Activated CD4-positive, alpha-beta T cell treated with anti-CD3 and anti-CD28 coated beads, Interleukin-10, Interleukin-2, amounts not matched to agents 100 ng/mL and 50 ng/mL, durations not matched to agents 16 hours and 8 hours (primary cell): ENCODE results near the gene HMGCLL1.

Experiments
- DNase-seq: peaks from one replicate; pipeline ENCODE4 v3.0.0-alpha.2; 2020

Gene HMGCLL1

GRCh38 chr6:55578537-55579363, at the start of gene HMGCLL1:
HMGCLL1 (minus strand) TSS chr6:55579192; CDS start chr6:55579055, 137 bp downstream.
- DNase-seq = no peak

- DNase-seq = no peak
Measured at GRCh38 chr6:55621993-55622392, 43.0 kb upstream of the HMGCLL1 start.

- no peak for DNase-seq
Measured at GRCh38 chr6:55621244-55621643, 42.3 kb upstream of the HMGCLL1 start.

- peak; percentile 32 for DNase-seq
Measured at GRCh38 chr6:55617272-55617671, 38.3 kb upstream of the HMGCLL1 start.

- DNase-seq = no peak
Measured at GRCh38 chr6:55604021-55604420, 25.0 kb upstream of the HMGCLL1 start.

GRCh38 chr6:55601120-55601519, 22.1 kb upstream of the HMGCLL1 start:
- no peak for DNase-seq

- DNase-seq = no peak
Measured at GRCh38 chr6:55594442-55594841, 15.4 kb upstream of the HMGCLL1 start.

- no peak for DNase-seq
Measured at GRCh38 chr6:55584654-55585354, 5.8 kb upstream of the HMGCLL1 start.

- DNase-seq = no peak
Measured at GRCh38 chr6:55576811-55577210, 2.2 kb downstream of the HMGCLL1 start.

GRCh38 chr6:55574556-55574955, 4.4 kb downstream of the HMGCLL1 start:
- DNase-seq = no peak

GRCh38 chr6:55569638-55570037, 9.4 kb downstream of the HMGCLL1 start:
- DNase-seq = no peak

- DNase-seq = no peak
Measured at GRCh38 chr6:55568808-55569439, 10.1 kb downstream of the HMGCLL1 start.

GRCh38 chr6:55567558-55567957, 11.4 kb downstream of the HMGCLL1 start:
- no peak for DNase-seq

- no peak for DNase-seq
Measured at GRCh38 chr6:55566036-55566710, 12.8 kb downstream of the HMGCLL1 start.

GRCh38 chr6:55562318-55562717, 16.7 kb downstream of the HMGCLL1 start:
- DNase-seq = no peak

- DNase-seq = no peak
Measured at GRCh38 chr6:55560290-55560885, 18.6 kb downstream of the HMGCLL1 start.

GRCh38 chr6:55557146-55557545, 21.8 kb downstream of the HMGCLL1 start:
- no peak for DNase-seq

GRCh38 chr6:55545791-55546190, 33.2 kb downstream of the HMGCLL1 start:
- DNase-seq = no peak

- DNase-seq = no peak
Measured at GRCh38 chr6:55543633-55544309, 35.2 kb downstream of the HMGCLL1 start.

GRCh38 chr6:55541024-55541423, 38.0 kb downstream of the HMGCLL1 start:
- no peak for DNase-seq

GRCh38 chr6:55536391-55536956, 42.5 kb downstream of the HMGCLL1 start:
- no peak for DNase-seq

GRCh38 chr6:55531496-55531895, 47.5 kb downstream of the HMGCLL1 start:
- DNase-seq = no peak
